SK-N-MC (cell line): ENCODE data around the gene RTKN2.

ENCODE experiments used
- EZH2 ChIP-seq: fragments of 200-600 bp; sonication (generic); IDR thresholded peaks from one replicate; pipeline ENCODE4 v1.6.1; 2017; ENCODE audit warnings: antibody characterized with exemption
- POLR2AphosphoS5 ChIP-seq: IDR thresholded peaks from 2 replicates; pipeline ENCODE4 v1.6.1; 2012; ENCODE audit warnings: mild to moderate bottlenecking, low read depth, low read length, borderline replicate concordance

DNA sequence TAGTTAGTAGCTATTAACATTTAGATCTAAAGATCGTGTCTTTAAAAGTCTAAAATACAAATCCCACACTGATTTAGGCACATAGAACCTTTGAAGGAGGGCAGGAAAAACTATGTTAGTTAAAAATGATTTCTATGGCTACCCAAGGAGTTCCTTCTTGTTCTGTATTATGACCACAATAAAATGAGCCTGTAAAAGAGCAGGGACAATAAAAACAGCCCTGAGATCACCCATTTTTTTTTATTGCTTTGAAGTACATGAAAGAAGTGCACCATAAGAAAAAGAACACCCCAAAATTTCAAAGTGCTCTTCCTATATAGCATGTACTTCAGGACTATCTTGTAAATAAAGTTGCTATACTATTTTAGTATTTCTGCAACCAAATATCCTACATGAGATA lies 29.8 kb downstream of the RTKN2 start:
- no peak for TF ChIP-seq POLR2AphosphoS5
- no peak for TF ChIP-seq EZH2
